Placental epithelial cell (primary cell): ENCODE results near the gene CEACAM21. TPM values are rescaled to one million over a fixed set of nuclear protein-coding genes. Genes with fewer than 3 reads are reported as not detected.

Experiments used
- total RNA-seq: library from RNA; depleted of rRNA; stranded (reverse); fragments of >200 nt; gene quantifications from 2 replicates; pipeline ENCODE4 v1.2.3, GENCODE V29; 2012

The CEACAM21 gene
- not detected in 2 replicates for total RNA-seq

DNA sequence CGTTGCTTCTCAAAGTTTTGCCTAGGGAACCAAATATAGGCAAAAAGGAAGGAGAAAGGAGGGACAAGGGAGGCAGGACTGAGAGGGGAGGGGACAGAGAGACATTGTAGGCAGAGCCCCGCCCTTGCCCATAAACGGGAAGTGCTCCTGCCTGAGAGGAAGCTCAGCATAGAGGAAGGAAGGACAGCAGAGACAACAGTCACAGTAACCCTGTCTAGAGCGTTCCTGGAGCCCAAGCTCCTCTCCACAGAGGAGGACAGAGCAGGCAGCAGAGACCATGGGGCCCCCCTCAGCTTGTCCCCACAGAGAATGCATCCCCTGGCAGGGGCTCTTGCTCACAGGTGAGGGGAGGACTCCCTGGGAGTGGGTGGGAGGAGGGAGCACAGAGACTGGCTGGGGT is at the start of gene CEACAM21:
TSS of gene CEACAM21 (plus strand) at position 169 of the 400 bp plus-strand sequence. CDS start at position 278, 109 bp downstream.

DNA sequence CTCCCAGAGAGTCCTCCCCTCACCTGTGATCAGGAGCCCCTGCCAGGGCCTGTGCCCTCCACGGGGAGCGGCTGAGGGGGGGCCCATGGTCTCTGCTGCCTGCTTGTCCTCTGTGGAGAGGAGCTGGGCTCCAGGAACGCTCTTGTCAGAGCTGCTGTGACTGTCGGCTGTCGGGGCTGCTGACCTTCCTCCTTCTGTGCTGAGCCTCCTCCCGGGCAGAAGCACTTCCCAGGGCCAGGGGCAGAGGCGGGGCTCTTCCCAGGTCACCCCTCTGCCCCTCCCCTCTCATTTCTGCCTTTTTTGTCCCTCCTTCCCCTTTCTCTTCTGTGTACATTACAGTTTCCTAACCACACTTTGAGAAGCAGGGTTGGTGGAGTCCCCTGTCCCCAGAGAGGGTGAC is 50.9 kb downstream of the CEACAM21 start, which contains the start of gene CEACAM4:
TSS of gene CEACAM4 (minus strand) at position 198 of the 400 bp plus-strand sequence. CDS start at position 87, 111 bp downstream.

Other genes with a start within 250 kb of the CEACAM21 start
- 10.8 and 29.8 TPM in 2 replicates for gene TGFB1, start 222.2 kb upstream of the CEACAM21 start, total RNA-seq
- gene B9D2, start 212.0 kb upstream of the CEACAM21 start, total RNA-seq: 3.9 and 7.9 TPM in 2 replicates
- 3.4 and 12.2 TPM in 2 replicates for gene TMEM91, start 199.6 kb upstream of the CEACAM21 start, total RNA-seq
- 11.4 and 16.2 TPM in 2 replicates for gene EXOSC5, start 178.8 kb upstream of the CEACAM21 start, total RNA-seq
- 34.7 and 41.2 TPM in 2 replicates for gene BCKDHA, start 178.3 kb upstream of the CEACAM21 start, total RNA-seq
- gene B3GNT8, start 148.8 kb upstream of the CEACAM21 start, total RNA-seq: 4.4 and 6.3 TPM in 2 replicates
- gene DMAC2, start 136.3 kb upstream of the CEACAM21 start, total RNA-seq: 42.4 and 46.4 TPM in 2 replicates
- gene ERICH4, start 133.0 kb upstream of the CEACAM21 start, total RNA-seq: not detected in 2 replicates
- gene CEACAM4, start 50.9 kb downstream of the CEACAM21 start, total RNA-seq: not detected in 2 replicates
- not detected in 2 replicates for gene CEACAM7, start 112.1 kb downstream of the CEACAM21 start, total RNA-seq
- gene CEACAM5, start 132.5 kb downstream of the CEACAM21 start, total RNA-seq: not detected in 2 replicates
- gene CEACAM6, start 179.4 kb downstream of the CEACAM21 start, total RNA-seq: not detected in 2 replicates
- gene CEACAM3, start 220.4 kb downstream of the CEACAM21 start, total RNA-seq: not detected in 2 replicates